HuH-7.5 (cell line): Measurements from ENCODE around the gene BAAT.

Source experiments
- DNase-seq: peaks from one replicate; pipeline ENCODE4 v3.0.0; 2011; ENCODE audit warnings: low spot score

Gene BAAT

DNA sequence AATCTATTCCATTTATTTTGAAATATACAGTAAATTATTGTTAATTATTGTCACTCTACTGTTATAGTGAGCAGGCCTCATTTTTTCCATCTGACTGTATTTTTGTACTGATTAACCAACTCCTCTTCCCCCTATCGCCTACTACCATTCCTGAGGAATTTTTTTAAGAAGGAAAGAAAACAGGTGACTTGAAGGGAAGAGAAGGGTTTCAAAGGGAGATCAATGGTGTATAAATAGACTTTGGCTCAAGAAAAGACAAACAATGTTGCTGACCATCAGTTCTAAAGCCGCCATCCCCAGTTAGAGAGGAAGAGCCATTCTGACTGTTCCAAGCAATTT is 69.7 kb downstream of the BAAT start:
- no peak for DNase-seq

DNA sequence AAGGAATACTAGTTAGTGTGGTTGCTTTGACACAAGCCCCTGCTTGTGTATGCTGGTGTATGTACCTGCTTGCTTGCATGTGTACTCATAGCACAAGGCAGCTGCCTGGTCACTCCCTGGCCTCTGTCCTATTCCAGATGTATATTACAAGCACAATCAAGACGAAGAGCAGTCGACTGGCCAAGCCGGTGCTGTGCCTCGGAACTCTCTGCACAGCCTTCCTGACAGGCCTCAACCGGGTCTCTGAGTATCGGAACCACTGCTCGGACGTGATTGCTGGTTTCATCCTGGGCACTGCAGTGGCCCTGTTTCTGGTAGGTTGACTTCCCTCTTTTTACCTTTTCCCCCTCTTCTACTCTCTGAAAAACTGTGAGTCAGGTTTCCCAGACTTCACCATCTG is 72.1 kb downstream of the BAAT start:
- no peak for DNase-seq

DNA sequence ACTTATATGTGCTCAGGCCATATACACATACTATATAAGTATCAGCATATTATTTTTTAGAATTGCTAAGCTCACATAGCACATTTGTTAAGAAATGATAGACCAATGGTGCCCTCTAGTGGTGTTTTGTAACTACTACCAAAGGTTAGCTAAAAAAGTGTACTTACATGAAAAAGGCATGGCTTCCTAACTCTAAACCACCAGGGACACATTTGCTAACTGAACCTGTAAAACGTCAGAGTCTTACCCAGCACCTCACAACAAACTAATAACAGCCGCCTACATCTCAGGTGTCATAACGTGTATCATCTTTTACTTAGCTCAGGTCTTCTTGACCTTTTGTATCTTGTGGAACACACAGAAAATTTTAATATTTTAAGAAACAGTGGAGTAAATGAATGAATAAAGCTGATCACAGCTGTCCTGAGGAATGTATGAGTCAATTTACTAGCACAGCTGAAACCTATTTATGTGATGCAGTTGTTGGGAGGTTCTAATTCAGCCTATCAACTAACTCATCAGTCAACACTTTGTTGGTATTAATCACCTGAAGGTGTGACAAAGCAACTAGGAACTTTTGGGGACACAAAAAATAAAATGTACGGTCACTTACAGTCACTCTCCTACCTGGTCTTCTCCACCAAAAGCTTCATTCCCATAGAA is 72.9 kb downstream of the BAAT start:
- peak; percentile 29 for DNase-seq

DNA sequence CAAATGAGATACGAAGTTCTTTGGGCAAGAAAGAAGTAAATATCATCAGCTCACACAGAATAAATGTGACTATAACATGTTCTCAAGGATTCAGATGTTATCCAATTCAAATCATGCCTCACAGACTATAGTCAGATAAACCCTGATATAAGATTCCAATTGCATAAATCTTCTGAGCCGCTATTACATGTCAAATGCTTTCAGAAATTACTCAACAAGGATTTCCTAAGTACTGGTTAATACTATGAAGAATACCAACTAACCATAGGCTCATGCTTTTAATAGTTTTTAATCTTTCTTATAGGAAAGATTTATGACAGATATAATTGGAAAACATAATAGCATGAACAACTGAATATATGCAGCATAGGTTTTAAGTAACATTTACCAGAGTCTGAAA is 73.6 kb downstream of the BAAT start:
- no peak for DNase-seq
